NT2/D1 (cell line): Measurements from ENCODE around the gene SEC11C.

Source experiments
- DNase-seq: peaks from one replicate; pipeline ENCODE4 v3.0.0-alpha.2; 2011; ENCODE audit warnings: low read depth, low spot score
- H3K27me3 ChIP-seq: 2 replicates; pipeline ENCODE4 v1.6.0; 2011; ENCODE audit warnings: mild to moderate bottlenecking; ENCODE audit not compliant: insufficient read length, insufficient read depth
- H3K36me3 ChIP-seq: 2 replicates; pipeline ENCODE4 v1.6.1; 2011; ENCODE audit warnings: mild to moderate bottlenecking, low read length, mixed read lengths; ENCODE audit not compliant: insufficient read depth, insufficient read length
- H3K4me1 ChIP-seq: 2 replicates; pipeline ENCODE4 v1.5.1; 2011; ENCODE audit not compliant: insufficient read depth, insufficient read length
- H3K4me3 ChIP-seq: 2 replicates; pipeline ENCODE4 v1.5.1; 2011; ENCODE audit warnings: low read depth; ENCODE audit not compliant: insufficient read length
- H3K9ac ChIP-seq: 2 replicates; pipeline ENCODE4 v1.6.0; 2011; ENCODE audit warnings: low read depth; ENCODE audit not compliant: insufficient read length
- H3K9me3 ChIP-seq: 2 replicates; pipeline ENCODE4 v1.5.1; 2011; ENCODE audit warnings: mild to moderate bottlenecking, low read length; ENCODE audit not compliant: insufficient read depth
- SUZ12 ChIP-seq: IDR thresholded peaks from 2 replicates; pipeline ENCODE4 v1.6.1; 2011; ENCODE audit not compliant: insufficient read length, insufficient read depth; ENCODE audit errors: extremely low read depth
- YY1 ChIP-seq: IDR thresholded peaks from 2 replicates; pipeline ENCODE4 v1.6.1; 2011; ENCODE audit not compliant: insufficient read length, insufficient read depth
- ZNF274 ChIP-seq: IDR thresholded peaks from 2 replicates; pipeline ENCODE4 v1.6.1; 2011; ENCODE audit warnings: mild to moderate bottlenecking, low read depth, low read length

SEC11C gene

GRCh38 chr18:59197636-59198035, 58.0 kb downstream of the SEC11C start:
- H3K36me3 ChIP-seq, result no peaks in the 10 kb centered on the region
- TF ChIP-seq ZNF274, result no peak
- TF ChIP-seq YY1, result no peak
- no peak for TF ChIP-seq SUZ12
- H3K9ac ChIP-seq, result no peak overlapping the region
- peaks cover 12% of the 10 kb centered on the region; the same call in 1 of the 2 replicates for H3K9me3 ChIP-seq
- H3K4me1 ChIP-seq, result peaks cover 3% of the 10 kb centered on the region
- H3K27me3 ChIP-seq, result no peaks in the 10 kb centered on the region
- no peak overlapping the region for H3K4me3 ChIP-seq
- DNase-seq, result no peak

DNA sequence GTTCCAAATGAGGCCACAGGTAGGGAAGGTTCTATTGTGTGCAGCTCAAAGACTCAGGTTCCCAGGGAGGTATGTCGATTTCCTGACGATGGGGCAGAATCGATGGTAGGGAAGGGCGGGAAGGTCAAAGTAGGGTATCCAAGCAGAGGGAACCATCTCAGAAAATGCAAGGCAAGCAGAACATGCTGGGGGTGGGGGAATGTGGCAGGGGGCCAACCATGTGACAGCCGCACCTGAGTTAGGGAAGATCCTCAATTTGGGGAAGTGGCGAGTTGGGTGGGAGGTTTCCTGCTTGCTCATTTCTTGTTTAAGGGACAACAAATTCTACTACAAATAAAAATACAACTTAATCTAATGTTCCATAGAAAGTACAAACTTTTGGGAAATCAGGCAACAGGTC, 58.5 kb downstream of the SEC11C start:
- TF ChIP-seq ZNF274, result no peak
- no peak for TF ChIP-seq SUZ12
- TF ChIP-seq YY1, result no peak
- no peak for DNase-seq
- no peak overlapping the region for H3K4me3 ChIP-seq
- H3K4me1 ChIP-seq, result peaks cover 3% of the 10 kb centered on the region
- H3K9ac ChIP-seq, result no peak overlapping the region
- no peaks in the 10 kb centered on the region for H3K27me3 ChIP-seq
- no peaks in the 10 kb centered on the region for H3K36me3 ChIP-seq
- H3K9me3 ChIP-seq, result peaks cover 12% of the 10 kb centered on the region; the same call in 1 of the 2 replicates

DNA sequence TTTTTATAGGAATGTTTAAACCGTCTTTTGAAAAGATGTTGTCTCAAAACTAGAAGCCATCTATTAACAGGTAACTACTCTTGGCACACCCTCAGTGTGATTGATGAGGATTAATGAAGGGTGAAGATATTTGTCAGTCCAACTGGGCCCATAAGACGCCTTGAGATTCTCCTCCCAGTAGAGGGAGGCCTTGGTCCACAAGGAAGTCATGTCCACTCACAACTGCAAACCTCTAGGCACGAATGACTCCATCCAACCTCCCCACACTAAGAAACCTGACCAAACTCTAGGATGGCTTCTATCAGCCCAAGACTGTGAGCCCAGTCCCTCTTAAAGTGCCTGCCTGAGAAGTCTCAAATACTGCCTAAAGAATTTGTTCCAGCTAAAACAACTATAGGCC, 61.1 kb downstream of the SEC11C start:
- H3K27me3 ChIP-seq, result no peaks in the 10 kb centered on the region
- no peak for DNase-seq
- H3K9me3 ChIP-seq, result peaks cover 12% of the 10 kb centered on the region; the same call in 1 of the 2 replicates
- peaks cover 3% of the 10 kb centered on the region for H3K4me1 ChIP-seq
- H3K4me3 ChIP-seq, result no peak overlapping the region
- H3K36me3 ChIP-seq, result no peaks in the 10 kb centered on the region
- TF ChIP-seq YY1 (no peak), ZNF274 (no peak), SUZ12 (no peak)
- H3K9ac ChIP-seq, result no peak overlapping the region

DNA sequence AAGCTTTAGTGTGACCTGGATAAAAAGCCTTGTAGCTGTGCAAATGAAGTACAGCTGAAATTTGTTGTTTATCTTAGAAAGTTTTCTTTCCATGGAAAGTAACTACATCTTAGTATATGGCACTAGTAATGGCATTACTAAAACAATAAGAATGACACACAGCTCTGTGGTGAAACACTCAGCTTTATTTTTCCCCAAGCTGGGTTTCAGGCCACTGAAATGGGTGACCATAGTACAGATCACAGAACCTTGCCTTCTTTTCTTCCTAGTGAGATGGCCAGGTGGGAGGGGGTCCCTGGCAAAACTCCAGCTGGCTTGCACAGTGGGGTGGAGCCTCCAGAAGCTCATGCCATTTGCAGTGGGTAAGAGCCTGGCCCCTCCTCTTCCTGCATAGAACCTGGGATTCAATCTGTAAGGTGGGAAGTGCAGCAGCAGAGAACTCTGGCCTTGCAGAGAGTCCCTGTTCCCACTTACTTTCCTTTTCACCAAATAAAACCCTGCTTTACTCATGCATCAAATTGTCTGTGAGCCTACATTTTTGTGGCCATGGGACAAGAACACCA, 62.7 kb downstream of the SEC11C start:
- peaks cover 12% of the 10 kb centered on the region; the same call in 1 of the 2 replicates for H3K9me3 ChIP-seq

GRCh38 chr18:59207506-59207905, 67.8 kb downstream of the SEC11C start:
- H3K4me3 ChIP-seq, result no peak overlapping the region

More for the DNA sequence above, 62.7 kb downstream of the SEC11C start:
- TF ChIP-seq ZNF274, result no peak
- TF ChIP-seq YY1, result no peak
- no peak for TF ChIP-seq SUZ12
- Histone ChIP-seq H3K4me1 (no peaks in the 10 kb centered on the region), H3K36me3 (no peaks in the 10 kb centered on the region), H3K9ac (no peak overlapping the region), H3K27me3 (no peaks in the 10 kb centered on the region), H3K4me3 (no peak overlapping the region)
- no peak for DNase-seq

More at GRCh38 chr18:59207506-59207905, 67.8 kb downstream of the SEC11C start:
- Histone ChIP-seq H3K9ac (no peak overlapping the region), H3K36me3 (no peaks in the 10 kb centered on the region), H3K9me3 (peaks cover 2% of the 10 kb centered on the region; the same call in 1 of the 2 replicates), H3K27me3 (no peaks in the 10 kb centered on the region), H3K4me1 (no peaks in the 10 kb centered on the region)
- TF ChIP-seq SUZ12, result no peak
- DNase-seq, result no peak
